ENCODE results near the gene PSORS1C1.

- no peak for TF ChIP-seq CTCF (IDR thresholded peaks at IDR 0.05; ENCODE audit: low read depth, low read length)
- no peak for TF ChIP-seq POLR2A (IDR thresholded peaks at IDR 0.05; ENCODE audit: extremely low read depth, insufficient read length)
- TF ChIP-seq, protein P1, sequence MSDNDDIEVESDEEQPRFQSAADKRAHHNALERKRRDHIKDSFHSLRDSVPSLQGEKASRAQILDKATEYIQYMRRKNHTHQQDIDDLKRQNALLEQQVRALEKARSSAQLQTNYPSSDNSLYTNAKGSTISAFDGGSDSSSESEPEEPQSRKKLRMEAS (IDR thresholded peaks at IDR 0.05; ENCODE audit: low read depth, low read length) = no peak
These were observed 40.2 kb upstream of the PSORS1C1 start for GRCh38 chr6:31074401-31074800.
